Activated CD4-positive, alpha-beta T cell treated with anti-CD3 and anti-CD28 coated beads for 36 hours (primary cell): ENCODE data around the gene ACTR3. TPM values are rescaled to one million over a fixed set of nuclear protein-coding genes. Genes with fewer than 3 reads are reported as not detected.
A peak's percentile ranks its signal among the peaks of the same experiment; 100 is the strongest.
"Not testable (repeated sequence)": the region's sequence is repeated elsewhere in the genome, so short reads cannot be mapped to it uniquely, and the experiment has no call there.

Experiments
- ATAC-seq: fragments of 200-7000 bp; cut with Tn5 transposase; one replicate; pipeline ENCODE4 v1.10.0; 2021; ENCODE audit warnings: mild to moderate bottlenecking, moderate library complexity
- CTCF ChIA-PET: fragments of 350-600 bp; sonication (Branson Sonifier 250); formaldehyde crosslinking; loops from one replicate; lab custom pipeline; 2021; ENCODE audit warnings: antibody characterized with exemption; lab: Charles Lee
- POLR2A ChIA-PET: fragments of 350-600 bp; sonication (Branson Sonifier 250); formaldehyde crosslinking; loops from one replicate; lab custom pipeline; 2021; ENCODE audit warnings: antibody characterized with exemption, inconsistent platforms; lab: Charles Lee
- DNase-seq: peaks from one replicate; pipeline ENCODE4 v3.0.0-alpha.2; 2020
- H3K27ac Mint-ChIP-seq: one replicate; pipeline ENCODE4 v1.8.0; 2021; ENCODE audit warnings: mixed read lengths
- H3K27me3 Mint-ChIP-seq: one replicate; pipeline ENCODE4 v1.8.0; 2021; ENCODE audit warnings: mixed read lengths
- H3K36me3 Mint-ChIP-seq: one replicate; pipeline ENCODE4 v1.8.0; 2021; ENCODE audit warnings: low read depth, mixed read lengths
- H3K4me1 Mint-ChIP-seq: one replicate; pipeline ENCODE4 v1.8.0; 2021; ENCODE audit warnings: mixed read lengths
- H3K4me3 Mint-ChIP-seq: one replicate; pipeline ENCODE4 v1.8.0; 2021; ENCODE audit warnings: mild to moderate bottlenecking, moderate library complexity, mixed read lengths
- H3K9me3 Mint-ChIP-seq: one replicate; pipeline ENCODE4 v1.8.0; 2021; ENCODE audit warnings: low read depth, mixed read lengths
- intact Hi-C, 2 experiments: fragments of 100-400 bp; cut with DNase I in 1 of 2; cut with micrococcal nuclease in 1 of 2; formaldehyde crosslinking; loops; one replicate each; pipeline versions ENCODE4 v1.14.2 to v1.15.1; 2022 to 2024; cut with DNase I, micrococcal nuclease
- total RNA-seq, 2 experiments: library from RNA; stranded (reverse); gene quantifications; one replicate each; pipeline ENCODE4 v1.2.3, GENCODE V29; 2021

Gene ACTR3
- 100 to 1,000 TPM; 495 to 583 TPM for total RNA-seq

- Mint-ChIP-seq H3K4me1 (peaks cover 67% of the 10 kb centered on the region), H3K27me3 (no peaks in the 10 kb centered on the region), H3K4me3 (peak within 1 kb of the TSS; percentile 94), H3K36me3 (peaks cover 70% of the 10 kb centered on the region), H3K9me3 (no peaks in the 10 kb centered on the region), H3K27ac (peak within 1 kb of the TSS; percentile 99)
- intact Hi-C loops = loop anchor here (1.0 to 10.0 kb wide), 11 partner anchors 12 to 1835 kb away; partner anchors contain the start of genes SLC35F5 (in 2 of the 2) and TMEM87B (in 1 of the 2)
- POLR2A ChIA-PET = interaction anchor here (0.7 to 2.2 kb wide), 4 partner anchors 13 to 133 kb away, joined by 4 to 21 read pairs (median 11); partner anchors contain the start of gene SLC35F5
- CTCF ChIA-PET = interaction anchor here (0.6 to 1.1 kb wide), 3 partner anchors 13 to 133 kb away, joined by 3 to 4 read pairs (median 3); partner anchors contain the start of gene SLC35F5
- ATAC-seq (peak; percentile 79), DNase-seq (peak; percentile 99)
Observed at GRCh38 chr2:113889471-113890252, at the start of gene ACTR3. Gene ACTR3, plus strand, starts transcription at chr2:113890089. Its CDS starts 191 bp downstream, at chr2:113890280.

GRCh38 chr2:113840518-113840917 is 49.4 kb upstream of the ACTR3 start:
- H3K9me3 Mint-ChIP-seq = no peaks in the 10 kb centered on the region
- peaks cover 5% of the 10 kb centered on the region for H3K4me1 Mint-ChIP-seq
- ChIA-PET POLR2A (no interaction called here), CTCF (no interaction called here)
- H3K36me3 Mint-ChIP-seq = peaks cover 18% of the 10 kb centered on the region
- intact Hi-C loops = loop anchor here in 1 of 2 experiments (10.0 kb wide), 1 partner anchor 86 kb away; the partner anchor contains the start of gene SLC35F5
- DNase-seq = no peak
- H3K27me3 Mint-ChIP-seq = no peaks in the 10 kb centered on the region
- no peak overlapping the region for H3K4me3 Mint-ChIP-seq
- ATAC-seq = no peak
- H3K27ac Mint-ChIP-seq = no peak overlapping the region

GRCh38 chr2:113842919-113843736 is 46.8 kb upstream of the ACTR3 start:
- peaks cover 34% of the 10 kb centered on the region for H3K36me3 Mint-ChIP-seq
- DNase-seq (no peak), ATAC-seq (peak; percentile 44)
- H3K27ac Mint-ChIP-seq = peak overlapping the region; percentile 56
- H3K9me3 Mint-ChIP-seq = peaks cover 4% of the 10 kb centered on the region
- POLR2A ChIA-PET = interaction anchor here (0.7 kb wide), 1 partner anchor 87 kb away, joined by 3 read pairs; no protein-coding TSS in a partner anchor
- H3K4me3 Mint-ChIP-seq = no peak overlapping the region
- peaks cover 5% of the 10 kb centered on the region for H3K4me1 Mint-ChIP-seq
- CTCF ChIA-PET = interaction anchor here (0.8 kb wide), 2 partner anchors 13 to 28 kb away, joined by 3 read pairs; no protein-coding TSS in a partner anchor
- intact Hi-C loops = loop anchor here in 1 of 2 experiments (10.0 kb wide), 1 partner anchor 88 kb away; the partner anchor contains the start of gene SLC35F5
- H3K27me3 Mint-ChIP-seq = no peaks in the 10 kb centered on the region

GRCh38 chr2:113843737-113844050 is 46.2 kb upstream of the ACTR3 start:
- H3K36me3 Mint-ChIP-seq = peaks cover 34% of the 10 kb centered on the region
- H3K27ac Mint-ChIP-seq, H3K4me3 Mint-ChIP-seq, POLR2A ChIA-PET, H3K9me3 Mint-ChIP-seq, DNase-seq, ATAC-seq, H3K27me3 Mint-ChIP-seq: not testable (repeated sequence)
- peaks cover 10% of the 10 kb centered on the region for H3K4me1 Mint-ChIP-seq
- intact Hi-C loops = loop anchor here in 1 of 2 experiments (10.0 kb wide), 1 partner anchor 89 kb away; the partner anchor contains the start of gene SLC35F5
- CTCF ChIA-PET = interaction anchor here (0.8 kb wide), 2 partner anchors 14 to 27 kb away, joined by 3 read pairs; no protein-coding TSS in a partner anchor

- Mint-ChIP-seq H3K27ac (no peak overlapping the region), H3K4me1 (peaks cover 16% of the 10 kb centered on the region), H3K4me3 (no peak overlapping the region), H3K27me3 (no peaks in the 10 kb centered on the region), H3K9me3 (peaks cover 4% of the 10 kb centered on the region), H3K36me3 (peaks cover 32% of the 10 kb centered on the region)
- intact Hi-C loops = loop anchor here in 1 of 2 experiments (10.0 kb wide), 1 partner anchor 90 kb away; the partner anchor contains the start of gene SLC35F5
- ChIA-PET POLR2A (no interaction called here), CTCF (interaction anchor here (0.6 to 1.1 kb wide), 4 partner anchors 49 to 241 kb away, joined by 3 to 4 read pairs (median 4); no protein-coding TSS in a partner anchor)
- no peak for DNase-seq
- ATAC-seq = no peak
Observed at GRCh38 chr2:113845261-113845660, 44.6 kb upstream of the ACTR3 start.

GRCh38 chr2:113845796-113846195 is 44.1 kb upstream of the ACTR3 start:
- H3K9me3 Mint-ChIP-seq, H3K4me3 Mint-ChIP-seq, H3K27ac Mint-ChIP-seq, DNase-seq, POLR2A ChIA-PET, ATAC-seq, H3K27me3 Mint-ChIP-seq: not testable (repeated sequence)
- H3K36me3 Mint-ChIP-seq = peaks cover 34% of the 10 kb centered on the region
- intact Hi-C loops = loop anchor here in 1 of 2 experiments (10.0 kb wide), 1 partner anchor 91 kb away; the partner anchor contains the start of gene SLC35F5
- CTCF ChIA-PET = interaction anchor here (0.6 to 1.1 kb wide), 4 partner anchors 48 to 242 kb away, joined by 3 to 4 read pairs (median 3); no protein-coding TSS in a partner anchor
- H3K4me1 Mint-ChIP-seq = peaks cover 19% of the 10 kb centered on the region

- CTCF ChIA-PET = interaction anchor here (0.6 to 1.1 kb wide), 3 partner anchors 52 to 243 kb away, joined by 3 read pairs; no protein-coding TSS in a partner anchor
- POLR2A ChIA-PET = no interaction called here
- no peak overlapping the region for H3K4me3 Mint-ChIP-seq
Observed at GRCh38 chr2:113846429-113846828, 43.5 kb upstream of the ACTR3 start.

GRCh38 chr2:113847144-113847543 is 42.7 kb upstream of the ACTR3 start:
- intact Hi-C loops = loop anchor here in 1 of 2 experiments (10.0 kb wide), 1 partner anchor 92 kb away; the partner anchor contains the start of gene SLC35F5
- Mint-ChIP-seq H3K36me3 (peaks cover 35% of the 10 kb centered on the region), H3K9me3 (peaks cover 4% of the 10 kb centered on the region), H3K4me1 (peaks cover 21% of the 10 kb centered on the region), H3K27ac (no peak overlapping the region), H3K27me3 (no peaks in the 10 kb centered on the region), H3K4me3 (no peak overlapping the region)
- DNase-seq (peak; percentile 8), ATAC-seq (no peak)
- CTCF ChIA-PET = interaction anchor here (1.0 kb wide), 1 partner anchor 132 kb away, joined by 3 read pairs; no protein-coding TSS in a partner anchor
- POLR2A ChIA-PET = no interaction called here

More at GRCh38 chr2:113846429-113846828, 43.5 kb upstream of the ACTR3 start:
- DNase-seq = no peak
- Mint-ChIP-seq H3K9me3 (peaks cover 4% of the 10 kb centered on the region), H3K27ac (no peak overlapping the region), H3K4me1 (peaks cover 21% of the 10 kb centered on the region), H3K36me3 (peaks cover 35% of the 10 kb centered on the region), H3K27me3 (no peaks in the 10 kb centered on the region)
- ATAC-seq = no peak
- intact Hi-C loops = loop anchor here in 1 of 2 experiments (10.0 kb wide), 1 partner anchor 92 kb away; the partner anchor contains the start of gene SLC35F5

- no peaks in the 10 kb centered on the region for H3K27me3 Mint-ChIP-seq
- no peak overlapping the region for H3K4me3 Mint-ChIP-seq
- peak overlapping the region; percentile 85 for H3K27ac Mint-ChIP-seq
- CTCF ChIA-PET = interaction anchor here (0.5 to 1.2 kb wide), 5 partner anchors 28 to 155 kb away, joined by 3 to 5 read pairs (median 3); no protein-coding TSS in a partner anchor
- peak; percentile 99 for ATAC-seq
- H3K36me3 Mint-ChIP-seq = peaks cover 28% of the 10 kb centered on the region
- POLR2A ChIA-PET = interaction anchor here (0.7 to 1.7 kb wide), 7 partner anchors 28 to 156 kb away, joined by 3 to 9 read pairs (median 5); partner anchors contain the start of gene ACTR3
- peaks cover 4% of the 10 kb centered on the region for H3K9me3 Mint-ChIP-seq
- peak; percentile 66 for DNase-seq
- peaks cover 16% of the 10 kb centered on the region for H3K4me1 Mint-ChIP-seq
- intact Hi-C loops = loop anchor here (1.0 to 10.0 kb wide), 6 partner anchors 27 to 156 kb away; partner anchors contain the start of genes ACTR3 (in 2 of the 2) and SLC35F5 (in 2 of the 2)
Observed at GRCh38 chr2:113848758-113849415, 41.0 kb upstream of the ACTR3 start.

- Mint-ChIP-seq H3K9me3 (peaks cover 4% of the 10 kb centered on the region), H3K4me3 (no peak overlapping the region), H3K27me3 (no peaks in the 10 kb centered on the region), H3K4me1 (peaks cover 16% of the 10 kb centered on the region), H3K27ac (no peak overlapping the region), H3K36me3 (peaks cover 20% of the 10 kb centered on the region)
- ChIA-PET POLR2A (no interaction called here), CTCF (interaction anchor here (3.3 kb wide), 1 partner anchor 14 kb away, joined by 11 read pairs; no protein-coding TSS in a partner anchor)
- intact Hi-C loops = no loop called here
- ATAC-seq (no peak), DNase-seq (no peak)
Observed at GRCh38 chr2:113850687-113851086, 39.2 kb upstream of the ACTR3 start.
